DND-41 (cell line): ENCODE results near the gene NR2F1-AS1.

ENCODE experiments used
- EZH2 ChIP-seq: IDR thresholded peaks from 3 replicates; pipeline ENCODE4 v1.6.1; 2012; ENCODE audit warnings: borderline replicate concordance, low read depth, mild to moderate bottlenecking, moderate library complexity, low read length, inconsistent platforms; ENCODE audit not compliant: severe bottlenecking
- TF ChIP-seq, protein P1 (sequence below): IDR thresholded peaks from 2 replicates; pipeline ENCODE4 v1.5.1; 2012; ENCODE audit warnings: borderline replicate concordance, low read length, moderate library complexity, mild to moderate bottlenecking; ENCODE audit not compliant: poor library complexity, severe bottlenecking; ENCODE audit errors: extremely low read depth

- TF ChIP-seq, protein P1, sequence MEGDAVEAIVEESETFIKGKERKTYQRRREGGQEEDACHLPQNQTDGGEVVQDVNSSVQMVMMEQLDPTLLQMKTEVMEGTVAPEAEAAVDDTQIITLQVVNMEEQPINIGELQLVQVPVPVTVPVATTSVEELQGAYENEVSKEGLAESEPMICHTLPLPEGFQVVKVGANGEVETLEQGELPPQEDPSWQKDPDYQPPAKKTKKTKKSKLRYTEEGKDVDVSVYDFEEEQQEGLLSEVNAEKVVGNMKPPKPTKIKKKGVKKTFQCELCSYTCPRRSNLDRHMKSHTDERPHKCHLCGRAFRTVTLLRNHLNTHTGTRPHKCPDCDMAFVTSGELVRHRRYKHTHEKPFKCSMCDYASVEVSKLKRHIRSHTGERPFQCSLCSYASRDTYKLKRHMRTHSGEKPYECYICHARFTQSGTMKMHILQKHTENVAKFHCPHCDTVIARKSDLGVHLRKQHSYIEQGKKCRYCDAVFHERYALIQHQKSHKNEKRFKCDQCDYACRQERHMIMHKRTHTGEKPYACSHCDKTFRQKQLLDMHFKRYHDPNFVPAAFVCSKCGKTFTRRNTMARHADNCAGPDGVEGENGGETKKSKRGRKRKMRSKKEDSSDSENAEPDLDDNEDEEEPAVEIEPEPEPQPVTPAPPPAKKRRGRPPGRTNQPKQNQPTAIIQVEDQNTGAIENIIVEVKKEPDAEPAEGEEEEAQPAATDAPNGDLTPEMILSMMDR, result no peak
- TF ChIP-seq EZH2, result no peak
Observed at GRCh38 chr5:93438124-93438523, 142.9 kb downstream of the NR2F1-AS1 start.
